ENCODE data around the gene AAMP. TPM values are rescaled to one million over a fixed set of nuclear protein-coding genes. Genes with fewer than 3 reads are reported as not detected.

AAMP gene
- total RNA-seq, 2 experiments from 2014 or later = 68.7 to 97.0 TPM

DNA sequence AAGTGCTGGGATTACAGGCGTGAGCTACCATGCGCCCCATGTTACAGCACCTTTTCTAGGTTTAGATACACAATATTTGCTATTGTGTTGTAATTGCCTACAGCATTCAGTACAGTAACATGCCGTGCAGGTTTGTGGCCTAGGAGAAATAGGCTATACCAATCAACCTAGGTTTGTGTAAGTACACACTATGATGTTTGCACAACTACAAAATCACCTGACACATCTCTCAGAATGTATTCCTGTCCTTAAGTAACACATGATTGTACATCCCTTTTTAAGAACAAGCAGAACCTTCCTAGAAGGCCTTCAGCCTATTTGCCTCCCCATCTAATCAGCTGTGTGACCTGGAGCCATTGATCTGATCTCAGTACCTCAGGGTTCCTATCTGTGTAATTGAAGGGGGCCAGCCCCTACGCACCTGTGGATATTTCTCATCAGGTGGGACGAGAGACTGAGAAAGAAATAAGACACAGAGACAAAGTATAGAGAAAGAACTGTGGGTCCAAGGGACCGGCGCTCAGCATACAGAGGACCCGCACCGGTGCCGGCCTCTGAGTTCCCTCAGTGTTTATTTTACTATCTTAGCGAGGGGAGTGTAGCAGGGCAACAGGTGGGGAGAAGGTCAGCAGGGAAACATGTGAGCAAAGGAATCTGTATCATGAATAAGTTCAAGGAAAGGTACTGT is 41.1 kb upstream of the AAMP start:
- Histone ChIP-seq H3K27ac (ENCODE audit: low read depth, low read length, poor library complexity, severe bottlenecking) (no peak overlapping the region), H2AFZ (ENCODE audit: low read length) (no peak overlapping the region)

DNA sequence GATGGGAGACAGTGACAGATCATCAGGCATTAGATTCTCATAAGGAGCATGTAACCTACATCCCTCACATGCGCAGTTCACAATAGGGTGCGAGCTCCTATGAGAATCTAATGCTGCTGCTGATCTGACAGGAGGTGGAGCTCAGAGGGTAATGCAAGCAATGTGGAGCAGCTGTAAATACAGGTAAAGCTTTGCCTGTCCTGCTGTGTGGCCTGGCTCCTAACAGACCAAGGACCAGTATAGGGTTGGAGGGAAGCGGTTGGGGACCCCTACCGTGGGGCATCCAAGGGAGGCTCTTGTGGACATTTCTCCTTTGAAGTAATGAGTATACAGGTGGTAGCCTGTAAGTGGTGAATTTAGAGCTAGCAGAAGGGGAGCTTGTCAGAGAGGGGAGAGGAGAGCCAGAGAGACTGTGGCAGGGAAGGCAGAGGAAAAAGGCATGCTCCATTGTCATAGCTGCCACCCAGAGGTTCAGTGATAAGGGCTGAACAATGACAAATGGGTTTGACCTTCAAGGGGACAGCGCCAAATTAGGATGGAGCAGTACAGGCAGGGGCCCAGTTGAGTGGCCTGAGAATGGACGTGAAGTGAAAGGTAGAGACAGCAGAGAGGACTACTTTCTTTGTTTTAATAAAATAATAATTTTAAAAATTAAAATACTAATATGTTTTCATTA is 37.6 kb upstream of the AAMP start:
- BruUV-seq (replicated peaks) = no TSS peak
- H2AFZ ChIP-seq (ENCODE audit: low read length) = no peak overlapping the region
- DNase-seq (ENCODE audit: low spot score) = no peak
- intact Hi-C loops (cut with micrococcal nuclease; ENCODE audit: unreplicated experiment) = no loop called here
- H3K36me3 ChIP-seq (ENCODE audit: insufficient read depth, low read length) = no peaks in the 10 kb centered on the region
- CTCF ChIA-PET (ENCODE audit: unreplicated experiment) = interaction anchor here (0.7 kb wide), 1 partner anchor 77 kb away, joined by 3 read pairs; no protein-coding TSS in a partner anchor
- no peak overlapping the region for H3K4me2 ChIP-seq (ENCODE audit: low read length)
- peaks cover 27% of the 10 kb centered on the region for H3K4me1 ChIP-seq (ENCODE audit: insufficient read depth, low read length, poor library complexity, severe bottlenecking)
- no peaks in the 10 kb centered on the region for H3K79me2 ChIP-seq (ENCODE audit: insufficient read depth, low read depth, low read length)
- no peaks in the 10 kb centered on the region for H4K20me1 ChIP-seq (ENCODE audit: insufficient read depth, low read length)
- H3K27ac ChIP-seq (ENCODE audit: low read depth, low read length, poor library complexity, severe bottlenecking) = no peak overlapping the region
- POLR2A ChIA-PET = interaction anchor here (0.6 to 2.6 kb wide), 7 partner anchors 8 to 86 kb away, joined by 3 to 15 read pairs (median 3); no protein-coding TSS in a partner anchor
- H3K9me2 ChIP-seq (ENCODE audit: insufficient read depth, low read length) = no peaks in the 10 kb centered on the region
- no peaks in the 10 kb centered on the region for H3K9me3 ChIP-seq (ENCODE audit: low read length)
- H3K4me3 ChIP-seq (ENCODE audit: low read depth, low read length, poor library complexity, severe bottlenecking) = no peak overlapping the region
- TF ChIP-seq, protein P1, sequence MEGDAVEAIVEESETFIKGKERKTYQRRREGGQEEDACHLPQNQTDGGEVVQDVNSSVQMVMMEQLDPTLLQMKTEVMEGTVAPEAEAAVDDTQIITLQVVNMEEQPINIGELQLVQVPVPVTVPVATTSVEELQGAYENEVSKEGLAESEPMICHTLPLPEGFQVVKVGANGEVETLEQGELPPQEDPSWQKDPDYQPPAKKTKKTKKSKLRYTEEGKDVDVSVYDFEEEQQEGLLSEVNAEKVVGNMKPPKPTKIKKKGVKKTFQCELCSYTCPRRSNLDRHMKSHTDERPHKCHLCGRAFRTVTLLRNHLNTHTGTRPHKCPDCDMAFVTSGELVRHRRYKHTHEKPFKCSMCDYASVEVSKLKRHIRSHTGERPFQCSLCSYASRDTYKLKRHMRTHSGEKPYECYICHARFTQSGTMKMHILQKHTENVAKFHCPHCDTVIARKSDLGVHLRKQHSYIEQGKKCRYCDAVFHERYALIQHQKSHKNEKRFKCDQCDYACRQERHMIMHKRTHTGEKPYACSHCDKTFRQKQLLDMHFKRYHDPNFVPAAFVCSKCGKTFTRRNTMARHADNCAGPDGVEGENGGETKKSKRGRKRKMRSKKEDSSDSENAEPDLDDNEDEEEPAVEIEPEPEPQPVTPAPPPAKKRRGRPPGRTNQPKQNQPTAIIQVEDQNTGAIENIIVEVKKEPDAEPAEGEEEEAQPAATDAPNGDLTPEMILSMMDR (conservative IDR thresholded peaks at IDR 0.05; ENCODE audit: low read length) = no peak
- TF ChIP-seq EZH2phosphoT487 (IDR thresholded peaks at IDR 0.05; ENCODE audit: borderline replicate concordance, low read depth, low read length) = no peak

More for the DNA sequence above, 41.1 kb upstream of the AAMP start:
- ChIA-PET POLR2A (no interaction called here), CTCF (ENCODE audit: unreplicated experiment) (no interaction called here)
- H4K20me1 ChIP-seq (ENCODE audit: insufficient read depth, low read length) = no peaks in the 10 kb centered on the region
- no peaks in the 10 kb centered on the region for H3K36me3 ChIP-seq (ENCODE audit: insufficient read depth, low read length)
- BruUV-seq (replicated peaks) = no TSS peak
- peaks cover 17% of the 10 kb centered on the region for H3K4me1 ChIP-seq (ENCODE audit: insufficient read depth, low read length, poor library complexity, severe bottlenecking)
- no peaks in the 10 kb centered on the region for H3K9me3 ChIP-seq (ENCODE audit: low read length)
- H3K4me2 ChIP-seq (ENCODE audit: low read length) = no peak overlapping the region
- H3K79me2 ChIP-seq (ENCODE audit: insufficient read depth, low read depth, low read length) = no peaks in the 10 kb centered on the region
- intact Hi-C loops (cut with micrococcal nuclease; ENCODE audit: unreplicated experiment) = no loop called here
- TF ChIP-seq, protein P1 (conservative IDR thresholded peaks at IDR 0.05; ENCODE audit: low read length) = no peak
- TF ChIP-seq EZH2phosphoT487 (IDR thresholded peaks at IDR 0.05; ENCODE audit: borderline replicate concordance, low read depth, low read length) = no peak
- H3K4me3 ChIP-seq (ENCODE audit: low read depth, low read length, poor library complexity, severe bottlenecking) = no peak overlapping the region
- H3K9me2 ChIP-seq (ENCODE audit: insufficient read depth, low read length) = no peaks in the 10 kb centered on the region
- DNase-seq (ENCODE audit: low spot score) = no peak
